Spleen (tissue), 11 donors: Measurements from ENCODE around the gene MYO18B. TPM values are rescaled to one million over a fixed set of nuclear protein-coding genes. Genes with fewer than 3 reads are reported as not detected.

Source experiments
- DNase-seq: peaks from one replicate; pipeline ENCODE4 v3.0.0-alpha.2; 2020
- H3K27ac ChIP-seq, 8 donors: fragments of 200-600 bp; sonication (generic) in 7 of 8; 1 replicate in 4 of 8; 2 replicates in 4 of 8; pipeline versions ENCODE4 v1.5.0 to v1.8.0; 2016 to 2021; ENCODE audit warnings: inconsistent platforms in 4 of 8, mild to moderate bottlenecking in 4 of 8, moderate library complexity in 1 of 8
- H3K27me3 ChIP-seq, 7 donors: fragments of 200-600 bp; sonication (generic) in 6 of 7; replicated peaks in 1 of 7; 1 replicate in 4 of 7; 2 replicates in 3 of 7; pipeline versions ENCODE4 v1.5.0 to v1.8.0; 2016 to 2021; ENCODE audit warnings: inconsistent platforms in 3 of 7, mild to moderate bottlenecking in 1 of 7
- H3K36me3 ChIP-seq, 6 donors: fragments of 200-600 bp; sonication (generic) in 5 of 6; 1 replicate in 4 of 6; 2 replicates in 2 of 6; pipeline versions ENCODE4 v1.5.0 to v1.8.0; 2016 to 2021; ENCODE audit warnings: inconsistent platforms in 2 of 6
- H3K4me1 ChIP-seq, 6 donors: fragments of 200-600 bp; sonication (generic) in 5 of 6; 1 replicate in 3 of 6; 2 replicates in 3 of 6; pipeline versions ENCODE4 v1.5.0 to v1.8.0; 2016 to 2021; ENCODE audit warnings: inconsistent platforms in 3 of 6
- H3K4me3 ChIP-seq, 8 donors: fragments of 200-600 bp; sonication (generic) in 7 of 8; 1 replicate in 4 of 8; 2 replicates in 4 of 8; pipeline versions ENCODE4 v1.5.0 to v1.8.0; 2016 to 2021; ENCODE audit warnings: inconsistent platforms in 4 of 8, mild to moderate bottlenecking in 4 of 8, moderate library complexity in 2 of 8
- H3K9me3 ChIP-seq, 8 donors: fragments of 200-600 bp; sonication (generic) in 7 of 8; 1 replicate in 4 of 8; 2 replicates in 4 of 8; pipeline versions ENCODE4 v1.5.0 to v1.8.0; 2016 to 2021; ENCODE audit warnings: inconsistent platforms in 4 of 8
- POLR2A ChIP-seq, 3 donors: fragments of 450-650 bp; IDR thresholded peaks; one replicate each; pipeline ENCODE4 v1.5.1; 2017; ENCODE audit warnings: antibody characterized with exemption in 3 of 3, mild to moderate bottlenecking in 1 of 3
- POLR2AphosphoS5 ChIP-seq, 3 donors: sonication (generic); formaldehyde crosslinking; IDR thresholded peaks; one replicate each; pipeline ENCODE4 v1.5.1; 2017; ENCODE audit warnings: antibody characterized with exemption in 3 of 3
- WGBS, 5 donors: extraction: QIAGEN DNeasy Blood & Tissue Kit in 3 of 5; methylation state at CpG; one replicate each; pipeline versions ENCODE4 v1.1.5 to v1.1.7; 2013 to 2018; 5-methylcytosine and 5-hydroxymethylcytosine counted together
- intact Hi-C: fragments of 100-400 bp; cut with DNase I; formaldehyde crosslinking; loops from one replicate; pipeline ENCODE4 v1.15.0; 2023; ENCODE audit warnings: low total_unique reads
- polyA plus RNA-seq, 3 donors: library from polyadenylated mRNA; stranded (reverse); fragments of 200-250 nt; gene quantifications; one replicate each; pipeline ENCODE4 v1.2.1, GENCODE V29; 2013
- small RNA-seq, 4 donors: library from RNA; depleted of rRNA; stranded (forward); fragments of <200 nt; gene quantifications; one replicate each; pipeline ENCODE3, GENCODE V24; 2016
- total RNA-seq, 7 donors: library from RNA; depleted of rRNA in 3 of 7; stranded (reverse); fragments of >200 nt in 3 of 7; fragmentation: NEBNext Ultra II Directional in 4 of 7; extraction: Animal tissue kit (Norgen Biotek cat#: 25700) in 4 of 7; gene quantifications; one replicate each; pipeline versions ENCODE4 v1.1.0 to v1.2.1, GENCODE V29; 2016 to 2021
- TF ChIP-seq, protein P1 (sequence below), 11 experiments: fragments of 200-600 bp in 7 of 11; fragments of 450-650 bp in 4 of 11; sonication (generic) in 4 of 11; IDR thresholded peaks in 8 of 11; conservative IDR thresholded peaks in 3 of 11; 1 replicate in 7 of 11; 2 replicates in 4 of 11; pipeline versions ENCODE4 v1.4.0 to v1.8.0; 2016 to 2021; ENCODE audit warnings: antibody characterized with exemption in 11 of 11, inconsistent platforms in 4 of 11, mild to moderate bottlenecking in 1 of 11
- donor health status: healthy with polysubstance abuse.
- donor health status: DM: no; HTN: no; CAD: no; lungs with moderate emphysema.
- donor health status: DM: no; HTN: no; CAD: no.
- donor health status: Bipolar disorder and iron deficiency.
- donor health status: healthy.
- donor health status: DM: no; HTN: no; CAD: no.
- donor health status: DM: yes; HTN: yes; CAD: no.

Gene MYO18B
- total and polyA plus RNA-seq, 10 donors = under 0.01 to 0.79 (median 0.12) TPM

- TF ChIP-seq POLR2A (IDR thresholded peaks at IDR 0.05) (no peak), POLR2AphosphoS5 (IDR thresholded peaks at IDR 0.05) (no peak)
- TF ChIP-seq, protein P1, sequence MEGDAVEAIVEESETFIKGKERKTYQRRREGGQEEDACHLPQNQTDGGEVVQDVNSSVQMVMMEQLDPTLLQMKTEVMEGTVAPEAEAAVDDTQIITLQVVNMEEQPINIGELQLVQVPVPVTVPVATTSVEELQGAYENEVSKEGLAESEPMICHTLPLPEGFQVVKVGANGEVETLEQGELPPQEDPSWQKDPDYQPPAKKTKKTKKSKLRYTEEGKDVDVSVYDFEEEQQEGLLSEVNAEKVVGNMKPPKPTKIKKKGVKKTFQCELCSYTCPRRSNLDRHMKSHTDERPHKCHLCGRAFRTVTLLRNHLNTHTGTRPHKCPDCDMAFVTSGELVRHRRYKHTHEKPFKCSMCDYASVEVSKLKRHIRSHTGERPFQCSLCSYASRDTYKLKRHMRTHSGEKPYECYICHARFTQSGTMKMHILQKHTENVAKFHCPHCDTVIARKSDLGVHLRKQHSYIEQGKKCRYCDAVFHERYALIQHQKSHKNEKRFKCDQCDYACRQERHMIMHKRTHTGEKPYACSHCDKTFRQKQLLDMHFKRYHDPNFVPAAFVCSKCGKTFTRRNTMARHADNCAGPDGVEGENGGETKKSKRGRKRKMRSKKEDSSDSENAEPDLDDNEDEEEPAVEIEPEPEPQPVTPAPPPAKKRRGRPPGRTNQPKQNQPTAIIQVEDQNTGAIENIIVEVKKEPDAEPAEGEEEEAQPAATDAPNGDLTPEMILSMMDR (IDR thresholded peaks at IDR 0.05 in 8 of 11, conservative IDR thresholded peaks at IDR 0.05 in 3 of 11) = no peak
Measured at GRCh38 chr22:26072621-26073020, 330.6 kb downstream of the MYO18B start.

DNA sequence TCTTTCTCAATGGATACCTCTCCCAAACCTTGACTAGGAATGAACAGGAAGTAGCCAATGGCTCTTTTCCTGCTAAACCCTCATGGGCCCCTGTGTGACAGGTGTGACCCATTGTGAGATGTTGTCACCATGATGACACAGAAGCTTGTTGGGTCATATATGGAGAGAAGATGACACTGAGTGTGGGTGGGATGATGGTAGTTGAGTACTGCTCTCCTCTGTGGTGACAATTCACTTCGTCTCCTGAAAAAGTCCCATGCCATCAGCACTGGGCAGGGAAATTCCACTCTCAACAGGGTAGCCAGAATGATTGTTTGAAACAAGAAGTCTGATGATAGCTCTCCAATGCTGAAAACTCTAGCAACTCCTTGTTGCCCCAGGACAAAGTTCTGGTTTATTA, 333.3 kb downstream of the MYO18B start:
- TF ChIP-seq, protein P1 (IDR thresholded peaks at IDR 0.05 in 8 of 11, conservative IDR thresholded peaks at IDR 0.05 in 3 of 11) = no peak
- TF ChIP-seq POLR2AphosphoS5 (IDR thresholded peaks at IDR 0.05) = no peak
- no peak for TF ChIP-seq POLR2A (IDR thresholded peaks at IDR 0.05)
- no peak for DNase-seq
- intact Hi-C loops = no loop called here
- Histone ChIP-seq H3K27me3 (peaks cover 0 to 62% (median 0%) of the 10 kb centered on the region in 7 donors), H3K9me3 (peaks cover 0 to 3% (median 0%) of the 10 kb centered on the region in 8 donors), H3K4me1 (no peaks in the 10 kb centered on the region), H3K36me3 (no peaks in the 10 kb centered on the region), H3K4me3 (no peak overlapping the region), H3K27ac (no peak overlapping the region)
- WGBS, 5 donors = 54 to 75% (median 63%) methylated on average over 1 of the region's 1 CpG

More at GRCh38 chr22:26072621-26073020, 330.6 kb downstream of the MYO18B start:
- H3K36me3 ChIP-seq = no peaks in the 10 kb centered on the region
- peaks cover 0 to 78% (median 0%) of the 10 kb centered on the region in 7 donors for H3K27me3 ChIP-seq
- H3K4me3 ChIP-seq = no peak overlapping the region
- no peak for DNase-seq
- intact Hi-C loops = no loop called here
- 67 to 78% (median 71%) methylated on average over 3 of the region's 3 CpGs for WGBS, 5 donors
- no peak overlapping the region for H3K27ac ChIP-seq
- H3K4me1 ChIP-seq = no peaks in the 10 kb centered on the region
- H3K9me3 ChIP-seq = no peaks in the 10 kb centered on the region

DNA sequence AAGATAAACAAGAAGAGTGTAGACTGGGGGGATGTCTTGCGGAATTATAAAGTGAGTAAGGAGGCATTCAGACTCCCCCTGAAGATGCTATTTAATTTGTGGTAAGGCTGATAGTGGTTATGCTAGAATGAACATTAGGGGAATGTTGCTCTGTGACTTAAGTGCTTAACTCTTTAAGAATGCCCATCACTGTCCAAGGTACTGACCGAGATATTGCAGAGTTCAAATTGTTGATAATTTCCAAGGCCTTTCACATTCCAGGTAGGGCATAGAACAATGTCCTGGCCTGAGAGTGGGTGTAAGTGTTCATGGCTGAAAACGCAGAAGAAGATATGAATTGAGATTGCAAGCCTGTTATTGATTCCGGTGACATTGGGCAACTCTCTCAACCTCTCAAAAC, 337.0 kb downstream of the MYO18B start:
- no peak overlapping the region for H3K27ac ChIP-seq
- H3K4me3 ChIP-seq = no peak overlapping the region
- intact Hi-C loops = no loop called here
- H3K4me1 ChIP-seq = no peaks in the 10 kb centered on the region
- peaks cover 0 to 8% (median 5%) of the 10 kb centered on the region in 8 donors for H3K9me3 ChIP-seq
- peaks cover 0 to 72% (median 0%) of the 10 kb centered on the region in 7 donors for H3K27me3 ChIP-seq
- WGBS, 5 donors = 60 to 73% (median 65%) methylated on average over 4 of the region's 4 CpGs
- no peaks in the 10 kb centered on the region for H3K36me3 ChIP-seq
- DNase-seq = no peak
- TF ChIP-seq POLR2AphosphoS5 (IDR thresholded peaks at IDR 0.05) (no peak), POLR2A (IDR thresholded peaks at IDR 0.05) (no peak)
- TF ChIP-seq, protein P1 (IDR thresholded peaks at IDR 0.05 in 8 of 11, conservative IDR thresholded peaks at IDR 0.05 in 3 of 11) = no peak

Small RNA genes lying within 50 kb of the gene (small RNA-seq; reads per million reads assigned to genes)
- 0 reads per million in 4 donors for gene RN7SKP169
- gene RNA5SP494 = 0 to 0.23 (median 0) reads per million in 4 donors
- 0 reads per million in 4 donors for gene Z98949.2

Other genes with a start within 250 kb of the MYO18B start
- 10 to 100 TPM; 42.3 to 60.7 (median 50.5) TPM for gene GRK3, start 177.5 kb upstream of the MYO18B start, total RNA-seq
- 10 to 100 TPM in 1 of 3 donors, 1 to 10 TPM in 2; 9.3 to 13.3 (median 9.9) TPM for gene GRK3, start 177.5 kb upstream of the MYO18B start, polyA plus RNA-seq